GM23248 (cell line): ENCODE data around the gene NR3C1.

Source experiments
- EZH2 ChIP-seq: fragments of 200-600 bp; sonication (generic); IDR thresholded peaks from 2 replicates; pipeline ENCODE4 v1.6.1; 2018; ENCODE audit warnings: antibody characterized with exemption, mild to moderate bottlenecking; ENCODE audit not compliant: insufficient read depth, poor library complexity, severe bottlenecking
- EZH2phosphoT487 ChIP-seq: fragments of 200-600 bp; sonication (generic); IDR thresholded peaks from 2 replicates; pipeline ENCODE4 v1.6.1; 2018; ENCODE audit warnings: antibody characterized with exemption, moderate library complexity, mild to moderate bottlenecking, low read depth; ENCODE audit not compliant: insufficient read depth

GRCh38 chr5:143431789-143432188 lies 28.3 kb upstream of the NR3C1 start:
- TF ChIP-seq EZH2phosphoT487 (no peak), EZH2 (no peak)
